Left lung (tissue), 14 donors: ENCODE measurements around the gene SLC41A1. TPM values are rescaled to one million over a fixed set of nuclear protein-coding genes. Genes with fewer than 3 reads are reported as not detected.
A peak's percentile ranks its signal among the peaks of the same experiment; 100 is the strongest.
"Not testable (repeated sequence)": the region's sequence is repeated elsewhere in the genome, so short reads cannot be mapped to it uniquely, and the experiment has no call there.

Experiments used
- ATAC-seq: fragments of 200-7000 bp; cut with Tn5 transposase; one replicate; pipeline ENCODE4 v1.9.1; 2020; ENCODE audit warnings: moderate library complexity
- DNase-seq, 4 donors: peaks; one replicate each; pipeline ENCODE4 v3.0.0-alpha.2; 2013 to 2020
- H3K27ac ChIP-seq, 2 donors: fragments of 200-600 bp; sonication (generic) in 1 of 2; one replicate each; pipeline versions ENCODE4 v1.5.0 to v1.8.0; 2020 to 2021
- H3K27me3 ChIP-seq, 2 donors: fragments of 200-600 bp; sonication (generic) in 1 of 2; one replicate each; pipeline versions ENCODE4 v1.5.0 to v1.8.0; 2020 to 2021
- H3K36me3 ChIP-seq, 2 donors: fragments of 200-600 bp; sonication (generic) in 1 of 2; one replicate each; pipeline versions ENCODE4 v1.5.0 to v1.8.0; 2020 to 2021
- H3K4me1 ChIP-seq, 2 donors: fragments of 200-600 bp; one replicate each; pipeline ENCODE4 v1.8.0; 2021
- H3K4me3 ChIP-seq, 2 donors: fragments of 200-600 bp; sonication (generic) in 1 of 2; one replicate each; pipeline versions ENCODE4 v1.5.0 to v1.8.0; 2020 to 2021; ENCODE audit warnings: mild to moderate bottlenecking in 1 of 2
- H3K9me3 ChIP-seq, 2 donors: fragments of 200-600 bp; sonication (generic) in 1 of 2; one replicate each; pipeline versions ENCODE4 v1.5.0 to v1.8.0; 2020 to 2021
- intact Hi-C, 2 donors: fragments of 100-400 bp; cut with DNase I; formaldehyde crosslinking; loops; one replicate each; pipeline versions ENCODE4 v1.11.2 to v1.14.2; 2022
- long read RNA-seq, 12 donors: library from polyadenylated mRNA in 2 of 12; unstranded in 2 of 12; transcript quantifications; one replicate each; pipeline ENCODE4 v2.0.0 and lab custom pipeline, GENCODE V29; 2019 to 2026
- polyA plus RNA-seq, 6 donors: library from polyadenylated mRNA; unstranded; fragments of 120-200 nt; gene quantifications; one replicate each; pipeline ENCODE4 v1.2.1, GENCODE V29; 2013; ENCODE audit not compliant: insufficient read length in 6 of 6
- total RNA-seq, 2 donors: library from RNA; stranded (reverse); fragmentation: NEBNext Ultra II Directional; extraction: Animal tissue kit (Norgen Biotek cat#: 25700); gene quantifications; one replicate each; pipeline ENCODE4 v1.2.1, GENCODE V29; 2021
- TF ChIP-seq, protein P1 (sequence below), 2 donors: fragments of 200-600 bp; sonication (generic) in 1 of 2; IDR thresholded peaks; one replicate each; pipeline versions ENCODE4 v1.5.0 to v1.8.0; 2021; ENCODE audit warnings: antibody characterized with exemption in 2 of 2
- donor health status: DM: no; HTN: yes; CAD: no.
- donor health status: DM: no; HTN: no; CAD: no.

SLC41A1 gene
- total RNA-seq: 10 to 100 TPM; 29.4 to 36.1 TPM
- 10 to 100 TPM; 36.6 to 46.8 (median 43.6) TPM for polyA plus RNA-seq
- long read RNA-seq, donor 1, full-length matches to known transcripts: 5 of 14 reads
- long read RNA-seq, donor 1, partial matches to known transcripts: 9 of 14 reads
- long read RNA-seq, donor 1, other reads (novel, unspliced or antisense): 0 of 14 reads
- long read RNA-seq, donor 2, full-length matches to known transcripts: 5 of 5 reads
- long read RNA-seq, donor 2, partial matches to known transcripts: 0 of 5 reads
- long read RNA-seq, donor 2, other reads (novel, unspliced or antisense): 0 of 5 reads
- long read RNA-seq, donor 3, full-length matches to known transcripts: 2 of 10 reads
- long read RNA-seq, donor 3, partial matches to known transcripts: 8 of 10 reads
- long read RNA-seq, donor 3, other reads (novel, unspliced or antisense): 0 of 10 reads
- long read RNA-seq, donor 4, partial matches to known transcripts: 3 of 7 reads
- long read RNA-seq, donor 4, other reads (novel, unspliced or antisense): 4 of 7 reads
- long read RNA-seq, donor 5, full-length matches to known transcripts: 3 of 3 reads
- long read RNA-seq, donor 5, partial matches to known transcripts: 0 of 3 reads
- long read RNA-seq, donor 5, other reads (novel, unspliced or antisense): 0 of 3 reads
- long read RNA-seq, donor 6, full-length matches to known transcripts: 2 of 7 reads
- long read RNA-seq, donor 6, partial matches to known transcripts: 5 of 7 reads
- long read RNA-seq, donor 6, other reads (novel, unspliced or antisense): 0 of 7 reads
- long read RNA-seq, donor 7, full-length matches to known transcripts: 3 of 3 reads
- long read RNA-seq, donor 7, partial matches to known transcripts: 0 of 3 reads
- long read RNA-seq, donor 7, other reads (novel, unspliced or antisense): 0 of 3 reads
- long read RNA-seq, donor 8, full-length matches to known transcripts: 2 of 8 reads
- long read RNA-seq, donor 8, partial matches to known transcripts: 6 of 8 reads
- long read RNA-seq, donor 8, other reads (novel, unspliced or antisense): 0 of 8 reads
- long read RNA-seq, donor 9: 0 reads
- long read RNA-seq, donor 10, partial matches to known transcripts: 1 of 1 reads
- long read RNA-seq, donor 10, other reads (novel, unspliced or antisense): 0 of 1 reads
- long read RNA-seq, donor 11, full-length matches to known transcripts: 5 of 5 reads
- long read RNA-seq, donor 11, partial matches to known transcripts: 0 of 5 reads
- long read RNA-seq, donor 11, other reads (novel, unspliced or antisense): 0 of 5 reads
- long read RNA-seq, donor 12, full-length matches to known transcripts: 6 of 6 reads
- long read RNA-seq, donor 12, partial matches to known transcripts: 0 of 6 reads
- long read RNA-seq, donor 12, other reads (novel, unspliced or antisense): 0 of 6 reads

DNA sequence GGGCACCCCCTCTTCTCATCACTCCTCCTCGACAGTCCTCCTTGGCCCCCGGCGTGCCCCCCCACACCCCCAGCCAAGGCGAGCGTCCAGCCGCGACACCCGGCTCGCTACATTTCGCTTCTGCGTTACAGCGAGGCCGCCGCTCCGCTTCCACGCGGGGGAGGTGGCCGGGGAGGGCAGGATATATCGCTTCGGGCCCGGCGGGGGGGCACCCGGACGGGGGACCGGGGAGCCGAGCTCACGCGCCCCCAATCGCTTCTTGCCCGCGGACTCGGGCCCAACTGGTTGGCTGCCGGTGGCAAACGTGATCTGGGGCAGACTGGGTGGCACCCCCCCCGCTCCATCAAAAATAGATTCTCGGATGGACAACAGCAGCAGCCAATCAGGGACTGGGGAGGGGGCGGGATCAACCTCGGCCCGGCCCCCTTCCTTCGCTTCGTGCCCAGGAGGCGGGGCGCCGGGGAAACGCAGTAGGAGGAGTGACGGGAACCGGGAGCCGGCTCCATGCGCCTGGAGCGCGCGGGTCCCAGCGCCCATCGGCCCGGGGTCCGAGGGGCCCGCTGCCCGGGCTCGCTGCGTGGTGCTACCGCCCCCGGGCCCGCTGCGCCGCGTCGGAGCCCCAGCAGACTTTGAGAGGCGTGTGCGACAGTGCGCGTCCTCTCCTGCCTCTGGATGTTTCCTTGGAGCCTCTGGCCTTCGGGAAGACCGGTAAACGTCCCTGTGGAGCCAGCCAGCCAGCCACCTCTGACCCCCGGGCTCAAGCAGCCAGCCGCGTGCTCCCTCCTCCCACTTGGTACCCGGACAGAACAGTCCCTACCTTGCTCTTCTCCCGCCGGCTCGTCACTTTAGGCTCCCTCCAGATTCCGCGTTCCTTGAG lies at the start of gene SLC41A1:
TSS of gene SLC41A1 (minus strand) at position 321 of the 877 bp plus-strand sequence. CDS start 2,757 bp downstream, outside the sequence.
- Histone ChIP-seq H3K4me1 (peaks cover 22 to 44% of the 10 kb centered on the region in 2 donors), H3K9me3 (no peaks in the 10 kb centered on the region), H3K36me3 (peaks cover 0 to 3% of the 10 kb centered on the region in 2 donors), H3K27me3 (peaks cover 0 to 27% of the 10 kb centered on the region in 2 donors), H3K27ac (peak within 1 kb of the TSS; percentile 84 to 85), H3K4me3 (peak within 1 kb of the TSS; percentile 77 to 92)
- intact Hi-C loops: no loop called here
- ATAC-seq: peak; percentile 97
- TF ChIP-seq, protein P1, sequence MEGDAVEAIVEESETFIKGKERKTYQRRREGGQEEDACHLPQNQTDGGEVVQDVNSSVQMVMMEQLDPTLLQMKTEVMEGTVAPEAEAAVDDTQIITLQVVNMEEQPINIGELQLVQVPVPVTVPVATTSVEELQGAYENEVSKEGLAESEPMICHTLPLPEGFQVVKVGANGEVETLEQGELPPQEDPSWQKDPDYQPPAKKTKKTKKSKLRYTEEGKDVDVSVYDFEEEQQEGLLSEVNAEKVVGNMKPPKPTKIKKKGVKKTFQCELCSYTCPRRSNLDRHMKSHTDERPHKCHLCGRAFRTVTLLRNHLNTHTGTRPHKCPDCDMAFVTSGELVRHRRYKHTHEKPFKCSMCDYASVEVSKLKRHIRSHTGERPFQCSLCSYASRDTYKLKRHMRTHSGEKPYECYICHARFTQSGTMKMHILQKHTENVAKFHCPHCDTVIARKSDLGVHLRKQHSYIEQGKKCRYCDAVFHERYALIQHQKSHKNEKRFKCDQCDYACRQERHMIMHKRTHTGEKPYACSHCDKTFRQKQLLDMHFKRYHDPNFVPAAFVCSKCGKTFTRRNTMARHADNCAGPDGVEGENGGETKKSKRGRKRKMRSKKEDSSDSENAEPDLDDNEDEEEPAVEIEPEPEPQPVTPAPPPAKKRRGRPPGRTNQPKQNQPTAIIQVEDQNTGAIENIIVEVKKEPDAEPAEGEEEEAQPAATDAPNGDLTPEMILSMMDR (IDR thresholded peaks at IDR 0.05): no peak
- peak; percentile 94 to 95 (median 95) for DNase-seq

DNA sequence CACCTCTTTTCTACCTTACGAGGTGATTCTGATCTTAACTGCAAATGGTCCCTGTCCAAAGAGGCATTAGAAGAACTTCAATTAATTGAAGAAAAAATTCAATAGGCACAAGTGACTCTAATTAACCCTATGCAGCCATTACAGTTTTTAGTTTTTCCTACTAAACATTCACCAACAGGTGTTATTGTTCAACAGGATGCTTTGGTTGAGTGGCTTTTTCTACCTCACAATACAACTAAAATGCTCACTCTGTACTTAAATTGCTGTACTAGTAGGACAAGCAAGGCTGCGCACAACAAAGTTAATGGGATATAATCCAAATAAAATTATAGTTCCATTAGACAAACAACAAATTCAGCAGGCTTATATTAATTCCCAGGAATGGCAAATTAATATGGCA lies 48.5 kb upstream of the SLC41A1 start:
- intact Hi-C loops: no loop called here

DNA sequence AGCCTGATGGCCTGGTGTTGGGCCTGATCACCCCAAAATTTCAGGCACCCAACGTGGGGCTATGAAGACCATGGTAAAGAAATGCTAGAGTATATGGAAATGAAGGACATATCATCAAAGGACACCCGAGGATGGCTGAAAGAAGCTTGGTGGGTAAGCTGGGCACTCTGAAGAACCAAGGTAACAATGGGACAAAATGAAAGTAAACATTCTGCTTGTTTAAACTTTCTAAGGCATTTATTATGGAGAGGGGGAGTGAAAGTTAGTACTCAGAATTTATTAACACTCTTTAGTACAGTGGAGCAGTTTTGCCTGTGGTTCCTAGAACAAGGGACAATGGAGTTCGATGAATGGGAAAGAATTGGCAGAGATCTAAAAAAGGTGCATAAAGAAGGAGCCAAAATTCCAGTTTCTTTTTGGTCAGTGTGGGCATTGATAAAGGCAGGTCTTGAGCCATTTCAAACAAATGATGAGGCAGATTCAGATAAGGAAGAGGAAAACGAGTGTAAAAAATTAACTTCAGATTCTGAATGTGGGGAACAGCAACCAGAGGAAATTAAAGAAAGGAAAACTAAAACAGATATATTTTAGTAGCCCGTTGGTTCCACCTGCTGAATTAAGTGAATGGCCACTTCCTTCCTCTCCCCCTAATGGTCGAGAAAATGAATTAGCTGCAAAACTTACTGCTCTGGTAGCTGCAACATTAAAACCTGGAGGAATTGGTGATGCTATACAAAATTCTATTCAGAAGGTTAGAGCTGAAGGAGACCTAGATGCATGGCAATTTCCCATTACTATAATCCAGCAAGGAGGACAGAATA lies 45.4 kb upstream of the SLC41A1 start:
- DNase-seq (no peak), ATAC-seq (no peak)
- intact Hi-C loops: no loop called here
- no peaks in the 10 kb centered on the region for H3K4me1 ChIP-seq
- H3K27me3 ChIP-seq: no peaks in the 10 kb centered on the region
- TF ChIP-seq, protein P1 (IDR thresholded peaks at IDR 0.05): no peak
- no peak overlapping the region for H3K27ac ChIP-seq
- no peaks in the 10 kb centered on the region for H3K36me3 ChIP-seq
- peaks cover 0 to 2% of the 10 kb centered on the region in 2 donors for H3K9me3 ChIP-seq
- H3K4me3 ChIP-seq: no peak overlapping the region

More for the DNA sequence above, 48.5 kb upstream of the SLC41A1 start:
- TF ChIP-seq, protein P1 (IDR thresholded peaks at IDR 0.05): no peak
- no peak overlapping the region for H3K27ac ChIP-seq
- H3K27me3 ChIP-seq: no peaks in the 10 kb centered on the region
- DNase-seq: no peak
- no peak overlapping the region for H3K4me3 ChIP-seq
- H3K4me1 ChIP-seq: no peaks in the 10 kb centered on the region
- no peaks in the 10 kb centered on the region for H3K36me3 ChIP-seq
- no peaks in the 10 kb centered on the region for H3K9me3 ChIP-seq
- no peak for ATAC-seq

DNA sequence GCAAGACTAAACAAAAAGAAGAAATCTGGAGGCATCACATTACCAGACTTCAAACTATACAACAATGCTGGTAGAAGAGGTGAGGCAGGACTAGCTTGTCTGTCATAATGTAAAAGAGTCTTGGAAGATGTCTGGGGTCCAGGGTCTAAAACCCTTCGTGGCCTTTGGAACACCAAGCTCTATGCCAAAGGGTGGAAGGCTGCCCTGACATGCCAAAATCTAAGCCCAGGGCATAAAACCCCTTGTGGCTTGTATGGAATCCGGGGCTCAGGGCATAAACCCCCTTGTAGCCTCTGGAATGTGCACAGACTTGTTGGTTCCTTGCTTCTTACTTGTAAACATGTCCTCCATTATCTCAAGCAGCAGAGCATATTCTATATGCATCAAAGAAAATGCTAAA lies 44.5 kb upstream of the SLC41A1 start:
- H3K4me3 ChIP-seq, H3K9me3 ChIP-seq, H3K27me3 ChIP-seq, DNase-seq, H3K27ac ChIP-seq, H3K36me3 ChIP-seq, ATAC-seq, intact Hi-C loops, H3K4me1 ChIP-seq: not testable (repeated sequence)
